Stimulated activated CD4-positive, alpha-beta T cell treated with anti-CD3 and anti-CD28 coated beads, Interleukin-1b, Interleukin-23, amount 100 ng/mL, for 4 hours (primary cell): ENCODE data around the gene PHLDB1.

Experiments used
- DNase-seq, 2 donors: peaks; one replicate each; pipeline ENCODE4 v3.0.0-alpha.2; 2020; ENCODE audit warnings: low read depth in 2 of 2

The PHLDB1 gene

GRCh38 chr11:118621784-118622375, 14.5 kb downstream of the PHLDB1 start:
- DNase-seq, result no peak

DNA sequence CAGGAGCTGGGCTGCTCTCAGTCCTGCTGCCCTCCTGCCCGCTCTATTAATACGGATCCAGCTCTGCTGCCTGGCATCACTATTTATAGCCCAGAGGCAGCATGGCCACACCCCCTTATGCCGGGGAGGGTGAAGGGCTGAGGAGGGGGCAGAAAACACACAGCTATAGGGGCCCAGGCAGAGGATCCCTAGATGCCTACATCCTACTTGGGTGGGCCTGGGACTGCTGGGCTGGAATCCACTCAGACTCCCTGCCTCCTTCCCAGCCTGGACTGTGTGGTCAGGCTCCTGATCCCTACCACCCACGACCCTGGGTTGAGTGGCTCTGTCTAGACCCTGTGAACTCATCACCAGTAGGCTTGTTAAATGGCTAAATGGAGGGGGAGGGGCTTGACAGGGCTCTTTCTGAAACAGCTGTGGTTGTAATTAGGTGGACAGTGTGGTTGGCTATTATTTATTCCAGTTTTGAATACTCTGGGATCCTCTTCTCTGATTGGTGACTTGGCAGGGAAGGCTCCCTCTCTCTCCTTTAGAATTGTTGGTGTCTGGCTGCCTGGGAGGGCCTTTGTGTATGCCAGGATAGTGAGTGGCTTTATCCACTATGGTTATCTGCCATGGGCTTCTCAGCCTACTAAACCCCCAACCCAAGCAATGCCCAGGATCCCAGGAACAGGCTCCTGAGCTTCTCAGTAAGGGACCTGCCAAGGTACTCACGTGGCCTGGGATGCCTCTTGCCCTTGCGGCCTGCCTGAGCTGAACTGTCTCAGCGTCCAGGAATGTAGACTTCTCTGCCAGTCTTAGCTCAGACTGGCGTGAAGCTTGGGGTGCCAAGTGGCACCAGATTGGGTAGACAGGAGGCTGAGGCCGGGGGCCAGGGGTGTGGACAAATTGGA, 15.2 kb downstream of the PHLDB1 start:
- no peak for DNase-seq

DNA sequence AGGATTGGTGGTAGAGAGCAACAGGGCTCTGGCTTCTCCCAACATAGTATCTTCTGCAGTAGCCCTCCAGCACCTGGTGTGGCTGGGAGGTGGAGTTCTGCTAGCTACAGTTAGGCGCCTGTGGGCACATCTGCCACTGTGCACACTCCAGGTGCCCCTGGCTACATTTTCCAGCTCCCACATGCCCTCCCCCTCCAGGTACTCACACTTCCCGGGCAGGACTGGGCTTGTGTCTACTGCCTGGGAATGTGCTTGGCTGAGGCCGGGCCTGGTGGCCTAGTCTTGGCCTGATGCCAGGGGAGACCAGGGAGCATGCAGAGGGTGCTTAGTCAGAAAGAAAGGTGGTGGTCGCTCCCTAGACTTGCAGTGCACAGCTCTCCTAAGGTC, 15.8 kb downstream of the PHLDB1 start:
- DNase-seq, result no peak

GRCh38 chr11:118625036-118625690, 17.7 kb downstream of the PHLDB1 start:
- DNase-seq, result no peak

DNA sequence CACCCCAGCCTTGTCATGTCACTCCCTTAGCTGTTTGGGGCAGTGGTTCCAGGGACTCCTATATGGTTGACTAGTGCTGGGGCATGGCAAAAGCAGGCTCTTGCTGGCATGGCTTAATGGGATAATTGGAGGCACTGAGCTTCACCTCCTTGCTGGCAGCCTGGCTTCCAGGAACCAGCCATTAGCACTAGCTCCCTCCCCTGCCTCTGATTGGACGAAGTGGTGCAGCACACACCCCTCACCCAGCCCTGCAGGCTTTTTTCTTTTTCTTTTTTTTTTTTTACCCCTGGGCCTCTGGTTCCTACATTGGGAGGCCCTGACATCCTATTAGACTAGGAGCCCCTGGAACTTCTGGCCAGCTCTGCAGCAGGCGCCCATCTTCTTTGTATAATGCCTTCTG, 18.6 kb downstream of the PHLDB1 start:
- no peak for DNase-seq

- DNase-seq, result no peak
These were observed 20.2 kb downstream of the PHLDB1 start for GRCh38 chr11:118627566-118627965.

- DNase-seq, result no peak
These were observed 20.6 kb downstream of the PHLDB1 start for GRCh38 chr11:118628031-118628430.

DNA sequence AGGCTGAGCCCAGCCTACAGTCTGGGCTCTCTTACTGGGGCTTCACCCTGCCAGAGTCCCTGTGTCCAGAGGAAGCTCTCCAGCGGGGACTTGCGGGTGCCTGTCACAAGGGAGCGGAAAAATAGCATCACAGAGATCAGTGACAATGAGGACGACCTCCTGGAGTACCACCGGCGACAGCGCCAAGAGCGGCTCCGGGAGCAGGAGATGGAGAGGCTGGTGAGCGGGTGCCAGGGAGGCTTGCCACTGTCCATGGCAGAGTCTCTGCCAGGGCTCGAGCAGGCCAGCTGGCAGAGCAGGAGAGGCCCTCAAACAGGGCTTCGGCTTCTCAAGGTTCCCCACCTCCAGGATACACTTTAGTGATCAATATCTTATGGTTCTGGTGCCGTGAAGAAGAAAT, 21.0 kb downstream of the PHLDB1 start:
- no peak for DNase-seq

DNA sequence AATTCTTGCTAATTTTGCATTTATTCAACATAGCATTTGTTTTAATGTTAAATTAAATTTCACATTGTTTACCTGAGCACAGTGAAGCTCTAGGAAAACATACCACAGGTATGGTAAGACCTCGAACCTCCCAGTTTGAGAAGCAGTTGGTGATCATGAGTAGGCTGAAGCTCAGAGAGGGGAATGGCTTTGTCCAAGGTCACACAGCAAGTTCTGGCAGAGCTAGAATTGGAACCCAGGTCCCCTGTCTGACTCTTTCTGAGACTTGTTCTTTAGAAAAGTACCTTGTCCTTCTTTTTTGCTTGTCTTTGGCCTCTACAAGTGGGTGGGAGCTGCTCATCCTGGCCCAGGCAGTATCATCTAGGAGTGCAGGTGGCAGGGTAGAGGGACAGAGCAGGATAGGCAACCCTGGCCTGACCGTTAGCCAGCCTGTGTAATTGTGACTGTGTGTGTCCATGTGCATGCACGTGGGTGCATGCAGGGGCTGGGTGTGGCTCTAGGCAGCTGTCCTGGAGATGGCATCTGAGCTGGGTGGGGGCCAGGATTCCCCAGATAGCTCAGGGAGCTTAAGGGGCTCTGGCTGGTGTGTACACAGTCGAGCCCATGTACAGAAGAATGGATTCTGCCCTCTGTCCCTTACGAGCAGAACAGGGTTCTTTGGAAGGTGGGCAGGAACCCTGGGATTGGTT, 21.6 kb downstream of the PHLDB1 start:
- DNase-seq, result no peak

DNA sequence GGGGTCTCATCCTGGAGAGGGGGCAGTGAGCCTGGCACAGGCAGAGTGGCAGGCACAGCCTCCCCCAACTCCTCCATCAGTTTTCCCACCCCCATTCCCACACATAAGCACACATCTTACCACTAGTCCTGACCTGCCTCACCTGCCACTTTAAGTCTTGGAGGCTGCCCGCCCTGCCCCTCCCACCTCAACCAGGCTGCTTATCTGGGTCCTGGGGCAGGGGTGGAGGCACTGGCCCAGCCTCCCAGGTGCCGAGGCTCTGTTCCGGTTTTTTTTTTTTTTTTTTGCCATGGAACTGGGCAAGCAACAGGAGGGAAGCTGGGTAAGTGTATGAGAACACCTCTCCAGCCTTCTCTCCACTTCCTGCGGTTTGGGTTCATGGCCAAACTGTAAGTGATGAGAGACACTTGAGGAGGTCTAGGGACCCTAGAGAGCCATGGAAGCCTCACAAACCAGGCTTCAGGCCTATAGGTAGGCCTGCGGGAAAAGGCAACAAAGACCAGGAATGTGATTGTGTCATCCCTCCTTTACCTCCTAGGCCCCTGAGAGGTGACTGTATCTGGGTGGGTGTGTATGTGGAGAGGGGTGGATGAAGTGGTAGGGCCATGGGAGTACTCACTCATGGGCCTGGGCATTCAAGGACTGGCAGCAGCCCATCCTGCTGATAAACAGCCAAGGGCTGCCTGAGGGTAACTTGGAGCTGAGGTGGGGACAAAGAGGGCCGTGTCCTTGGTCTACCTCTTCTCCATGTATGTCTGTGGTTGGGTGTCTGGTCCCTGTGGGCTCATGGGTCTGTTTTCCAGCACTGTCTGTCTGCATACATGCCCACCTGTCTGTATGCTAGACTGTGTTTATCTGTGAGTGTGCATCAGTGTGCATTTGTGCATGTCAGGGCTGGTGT, 22.6 kb downstream of the PHLDB1 start:
- no peak for DNase-seq

GRCh38 chr11:118631142-118631909, 23.9 kb downstream of the PHLDB1 start:
- DNase-seq, result no peak

DNA sequence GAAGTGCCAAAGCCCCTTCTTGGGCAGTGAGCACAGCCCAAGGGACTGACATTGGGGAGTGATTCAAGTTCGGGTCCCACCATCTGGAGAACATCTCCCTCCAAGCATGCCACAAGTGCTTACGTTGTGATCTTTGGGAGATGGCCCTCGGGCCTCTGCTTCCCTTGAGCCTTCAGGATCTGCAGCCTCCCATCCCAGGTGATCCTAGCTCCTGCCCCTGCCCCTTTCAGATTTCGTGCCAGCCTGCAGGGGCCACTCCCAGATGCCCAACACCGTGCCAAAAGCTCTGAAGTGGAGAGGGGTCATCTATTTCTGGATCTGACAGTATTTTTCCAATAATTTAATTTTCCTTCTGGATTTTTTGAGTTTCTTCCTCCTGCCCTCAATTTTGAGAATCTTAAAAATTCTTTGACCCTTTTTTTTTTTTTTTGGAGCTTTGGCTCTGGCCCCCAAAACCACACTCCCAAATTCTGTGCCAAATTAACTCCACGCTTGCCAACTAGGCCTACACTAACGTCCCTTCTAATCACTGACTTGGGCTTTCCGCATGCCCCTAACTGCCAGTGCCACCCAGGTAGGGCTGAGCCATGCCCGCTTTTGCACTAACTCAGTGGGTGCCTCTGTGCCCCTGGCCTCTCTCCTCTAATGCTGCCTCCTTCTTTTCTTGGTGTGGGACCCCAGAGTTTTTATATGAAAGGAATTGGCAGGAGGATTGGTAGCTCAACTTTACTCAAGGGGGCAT, 25.3 kb downstream of the PHLDB1 start:
- DNase-seq, result no peak

DNA sequence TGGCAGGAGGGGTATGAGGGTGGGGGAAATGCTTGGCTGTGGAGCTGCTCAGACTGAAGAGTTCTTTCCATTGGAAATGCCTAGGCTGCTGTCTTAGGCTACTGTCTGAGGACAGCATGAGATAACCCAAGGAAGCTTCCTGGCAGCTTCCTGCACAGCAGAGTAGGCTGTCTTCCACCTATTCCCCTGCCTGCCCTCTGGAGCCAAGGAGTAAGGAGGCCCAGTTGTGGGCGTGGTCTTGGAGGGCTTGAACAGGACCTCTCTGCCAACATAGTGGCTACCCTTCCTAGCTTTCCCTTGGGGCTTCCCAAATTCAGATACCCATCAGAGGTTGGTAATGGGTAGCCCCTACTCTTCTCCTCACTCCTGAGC, 25.9 kb downstream of the PHLDB1 start:
- no peak for DNase-seq

DNA sequence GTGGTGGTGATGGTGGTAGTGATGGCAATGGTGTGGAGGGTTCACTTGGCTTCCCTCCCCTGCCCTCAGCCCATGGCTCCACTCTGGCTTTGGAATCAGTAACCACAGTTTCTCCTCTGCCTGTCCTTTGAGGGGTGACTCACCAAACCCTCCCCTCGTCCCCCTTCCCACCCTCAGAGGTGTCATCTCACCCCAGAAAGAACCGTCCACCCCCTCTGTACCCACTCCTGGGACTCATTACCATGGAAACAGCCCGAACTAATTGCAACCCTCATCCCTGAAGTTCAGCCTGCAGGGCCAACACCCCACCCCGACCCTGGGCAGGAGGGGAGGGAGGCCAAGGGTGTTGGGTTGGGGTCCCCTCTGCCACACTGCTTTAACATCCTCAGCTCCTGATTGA, 26.6 kb downstream of the PHLDB1 start:
- no peak for DNase-seq

GRCh38 chr11:118634431-118635236, 27.2 kb downstream of the PHLDB1 start:
- no peak for DNase-seq

DNA sequence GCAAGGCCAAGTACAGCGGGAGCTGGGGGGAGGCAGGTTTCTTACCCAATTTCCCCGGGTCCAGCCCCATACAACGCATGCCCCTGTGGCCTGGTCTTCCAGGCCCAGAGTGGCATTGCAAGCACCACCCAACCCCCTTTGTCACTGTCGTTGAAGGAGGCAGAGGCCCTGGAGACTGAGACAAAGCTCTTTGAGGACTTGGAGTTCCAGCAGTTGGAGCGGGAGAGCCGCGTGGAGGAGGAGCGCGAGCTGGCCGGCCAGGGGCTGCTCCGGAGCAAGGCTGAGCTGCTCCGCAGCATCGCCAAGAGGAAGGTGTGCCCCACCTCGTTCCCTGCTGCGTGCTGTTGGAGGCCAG, 27.8 kb downstream of the PHLDB1 start:
- DNase-seq, result no peak

DNA sequence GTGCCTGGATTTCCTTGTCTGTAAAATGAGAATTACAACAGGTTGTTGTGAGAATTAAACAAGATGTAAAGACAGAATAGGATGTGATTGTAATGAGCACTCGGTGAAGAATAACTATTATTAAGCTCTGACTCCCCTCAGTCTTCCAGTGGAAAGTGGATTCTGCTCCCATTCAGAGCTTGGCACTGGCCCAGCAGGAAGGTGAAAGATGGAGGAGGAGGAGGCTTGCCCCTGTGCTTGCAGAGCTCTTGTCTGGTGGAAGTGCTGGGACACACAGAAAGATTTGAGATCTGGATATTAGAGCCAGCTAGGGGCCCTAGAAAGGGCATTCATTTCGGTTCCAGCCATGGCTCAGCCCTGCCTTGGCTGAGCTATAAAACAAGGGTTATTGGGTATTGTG, 28.2 kb downstream of the PHLDB1 start:
- no peak for DNase-seq

GRCh38 chr11:118636569-118637290, 29.3 kb downstream of the PHLDB1 start:
- no peak for DNase-seq
